KMS-11 (cell line): ENCODE data around the gene GLP2R.
A peak's percentile ranks its signal among the peaks of the same experiment; 100 is the strongest.

Experiments
- H2AFZ ChIP-seq: fragments of 200-600 bp; sonication (generic); 2 replicates; pipeline ENCODE4 v1.6.1; 2016; ENCODE audit warnings: antibody characterized with exemption, mixed run types, low read depth
- H3K27ac ChIP-seq: fragments of 200-600 bp; sonication (generic); 2 replicates; pipeline ENCODE4 v1.6.1; 2016; ENCODE audit warnings: mild to moderate bottlenecking, mixed run types
- H3K27me3 ChIP-seq: fragments of 200-600 bp; sonication (generic); 2 replicates; pipeline ENCODE4 v1.6.1; 2017; ENCODE audit warnings: mild to moderate bottlenecking, low read depth, mixed run types, moderate library complexity; ENCODE audit not compliant: insufficient read depth
- H3K36me3 ChIP-seq: fragments of 200-600 bp; sonication (generic); 2 replicates; pipeline ENCODE4 v1.6.1; 2017; ENCODE audit warnings: mild to moderate bottlenecking, mixed run types; ENCODE audit not compliant: insufficient read depth
- H3K4me1 ChIP-seq: fragments of 200-600 bp; sonication (generic); 2 replicates; pipeline ENCODE4 v1.6.1; 2016; ENCODE audit warnings: mild to moderate bottlenecking, low read depth, mixed run types; ENCODE audit not compliant: poor library complexity, severe bottlenecking
- H3K4me2 ChIP-seq: fragments of 200-600 bp; sonication (generic); 2 replicates; pipeline ENCODE4 v1.7.0; 2016; ENCODE audit warnings: mild to moderate bottlenecking, mixed run types
- H3K4me3 ChIP-seq: fragments of 200-600 bp; sonication (generic); IDR thresholded peaks from 2 replicates; pipeline ENCODE4 v1.6.1; 2017; ENCODE audit warnings: low read depth, low read length, mixed read lengths; ENCODE audit not compliant: insufficient read depth
- H3K79me2 ChIP-seq: fragments of 200-600 bp; sonication (generic); 2 replicates; pipeline ENCODE4 v1.6.1; 2016; ENCODE audit warnings: low read depth, mixed run types; ENCODE audit not compliant: insufficient read depth
- H3K9ac ChIP-seq: fragments of 200-600 bp; sonication (generic); 2 replicates; pipeline ENCODE4 v1.6.1; 2016; ENCODE audit warnings: mild to moderate bottlenecking, mixed run types
- H4K20me1 ChIP-seq: fragments of 200-600 bp; sonication (generic); 2 replicates; pipeline ENCODE4 v1.6.1; 2016; ENCODE audit warnings: mild to moderate bottlenecking, mixed run types; ENCODE audit not compliant: insufficient read depth
- TF ChIP-seq, protein P1 (sequence below): fragments of 200-600 bp; sonication (generic); conservative IDR thresholded peaks from 2 replicates; pipeline ENCODE4 v1.6.1; 2017; ENCODE audit warnings: low read depth, mild to moderate bottlenecking, antibody characterized with exemption, low read length, moderate library complexity, mixed read lengths

The GLP2R gene

DNA sequence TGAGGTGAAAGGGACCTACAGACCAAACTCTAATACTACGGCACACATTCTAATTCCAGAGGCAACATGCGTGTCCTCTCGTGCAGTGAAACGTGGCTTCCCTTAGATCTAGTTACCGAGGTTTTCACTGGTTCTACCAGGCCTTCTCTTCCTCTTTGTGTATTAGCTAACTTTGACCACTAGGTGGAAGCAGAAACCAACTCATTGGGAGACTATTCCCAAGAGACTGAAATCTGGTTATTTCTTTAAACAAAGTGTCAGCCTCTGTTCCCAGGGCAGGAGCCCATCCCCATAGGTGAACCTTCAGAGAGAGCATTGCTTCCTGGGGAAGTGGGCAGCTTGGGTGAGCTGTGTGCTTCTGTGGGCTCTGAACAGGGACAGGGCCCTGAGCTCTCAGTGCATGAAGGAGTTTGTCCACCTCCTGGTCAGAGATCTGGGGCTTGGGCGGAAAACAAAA is 99.0 kb downstream of the GLP2R start:
- H4K20me1 ChIP-seq = no peaks in the 10 kb centered on the region
- H3K27ac ChIP-seq = no peak overlapping the region
- H3K36me3 ChIP-seq = no peaks in the 10 kb centered on the region
- no peaks in the 10 kb centered on the region for H3K4me1 ChIP-seq
- TF ChIP-seq, protein P1, sequence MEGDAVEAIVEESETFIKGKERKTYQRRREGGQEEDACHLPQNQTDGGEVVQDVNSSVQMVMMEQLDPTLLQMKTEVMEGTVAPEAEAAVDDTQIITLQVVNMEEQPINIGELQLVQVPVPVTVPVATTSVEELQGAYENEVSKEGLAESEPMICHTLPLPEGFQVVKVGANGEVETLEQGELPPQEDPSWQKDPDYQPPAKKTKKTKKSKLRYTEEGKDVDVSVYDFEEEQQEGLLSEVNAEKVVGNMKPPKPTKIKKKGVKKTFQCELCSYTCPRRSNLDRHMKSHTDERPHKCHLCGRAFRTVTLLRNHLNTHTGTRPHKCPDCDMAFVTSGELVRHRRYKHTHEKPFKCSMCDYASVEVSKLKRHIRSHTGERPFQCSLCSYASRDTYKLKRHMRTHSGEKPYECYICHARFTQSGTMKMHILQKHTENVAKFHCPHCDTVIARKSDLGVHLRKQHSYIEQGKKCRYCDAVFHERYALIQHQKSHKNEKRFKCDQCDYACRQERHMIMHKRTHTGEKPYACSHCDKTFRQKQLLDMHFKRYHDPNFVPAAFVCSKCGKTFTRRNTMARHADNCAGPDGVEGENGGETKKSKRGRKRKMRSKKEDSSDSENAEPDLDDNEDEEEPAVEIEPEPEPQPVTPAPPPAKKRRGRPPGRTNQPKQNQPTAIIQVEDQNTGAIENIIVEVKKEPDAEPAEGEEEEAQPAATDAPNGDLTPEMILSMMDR = peak; percentile 57
- no peak overlapping the region for H2AFZ ChIP-seq
- H3K4me3 ChIP-seq = no peak overlapping the region
- no peaks in the 10 kb centered on the region for H3K27me3 ChIP-seq
- H3K79me2 ChIP-seq = no peaks in the 10 kb centered on the region
- H3K9ac ChIP-seq = no peak overlapping the region
- H3K4me2 ChIP-seq = no peak overlapping the region

DNA sequence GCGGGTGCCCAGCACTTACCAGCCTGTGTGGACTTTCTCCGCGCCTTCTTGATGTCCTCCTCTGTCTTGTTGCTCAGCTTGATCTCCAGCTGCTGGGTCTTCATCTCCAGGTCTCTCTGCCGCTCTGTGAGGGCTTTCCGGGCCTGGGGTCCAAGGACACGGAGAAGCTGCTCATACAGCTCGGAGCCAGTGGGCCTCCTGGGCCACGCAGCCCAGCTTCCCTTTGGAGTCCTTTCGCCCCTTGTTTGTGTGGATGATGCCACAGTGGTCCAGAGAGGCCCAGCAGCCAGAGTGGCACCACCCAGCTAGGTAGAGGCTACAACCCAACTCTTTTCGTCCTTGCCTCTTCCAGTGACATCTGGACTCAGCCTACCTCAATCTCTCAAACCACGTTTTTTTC is 99.7 kb downstream of the GLP2R start:
- Histone ChIP-seq H3K36me3 (no peaks in the 10 kb centered on the region), H3K4me3 (no peak overlapping the region), H4K20me1 (no peaks in the 10 kb centered on the region), H3K9ac (no peak overlapping the region), H3K27ac (no peak overlapping the region), H3K79me2 (no peaks in the 10 kb centered on the region), H2AFZ (no peak overlapping the region), H3K4me2 (no peak overlapping the region), H3K4me1 (no peaks in the 10 kb centered on the region), H3K27me3 (no peaks in the 10 kb centered on the region)
- TF ChIP-seq, protein P1 = no peak

DNA sequence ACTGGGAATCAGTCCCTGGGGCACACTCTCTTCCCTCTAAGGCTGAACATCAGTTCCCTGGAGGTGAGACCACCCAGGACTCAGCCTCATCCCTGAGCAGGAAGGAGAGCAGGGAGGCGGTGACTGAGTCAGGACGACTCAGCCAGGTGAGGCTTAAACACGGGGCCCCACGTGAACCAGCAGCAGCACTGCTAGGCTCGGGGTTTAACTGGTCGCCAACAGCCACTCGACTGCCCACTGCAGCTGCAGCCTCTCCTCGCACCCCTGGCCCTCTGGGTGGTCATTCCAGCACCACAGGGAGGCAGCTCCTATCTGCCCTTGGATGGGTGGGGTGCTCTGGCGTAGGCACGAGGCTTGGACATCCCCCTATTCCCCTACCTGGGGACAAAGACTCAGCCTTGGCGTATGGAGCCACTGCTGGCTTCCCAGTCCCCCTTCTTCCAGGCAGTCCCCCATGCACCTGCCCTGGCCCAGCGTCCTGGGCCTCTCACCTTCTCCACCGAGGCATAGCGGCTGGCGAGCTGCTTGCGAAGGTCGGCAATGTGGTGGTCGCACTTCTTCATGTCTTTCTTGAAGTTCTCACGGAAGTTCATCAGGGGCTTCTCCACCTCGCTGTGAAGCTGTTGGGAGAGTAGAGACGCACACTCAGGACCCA is 100.6 kb downstream of the GLP2R start:
- Histone ChIP-seq H3K27ac (no peak overlapping the region), H3K9ac (no peak overlapping the region), H3K4me1 (no peaks in the 10 kb centered on the region)

DNA sequence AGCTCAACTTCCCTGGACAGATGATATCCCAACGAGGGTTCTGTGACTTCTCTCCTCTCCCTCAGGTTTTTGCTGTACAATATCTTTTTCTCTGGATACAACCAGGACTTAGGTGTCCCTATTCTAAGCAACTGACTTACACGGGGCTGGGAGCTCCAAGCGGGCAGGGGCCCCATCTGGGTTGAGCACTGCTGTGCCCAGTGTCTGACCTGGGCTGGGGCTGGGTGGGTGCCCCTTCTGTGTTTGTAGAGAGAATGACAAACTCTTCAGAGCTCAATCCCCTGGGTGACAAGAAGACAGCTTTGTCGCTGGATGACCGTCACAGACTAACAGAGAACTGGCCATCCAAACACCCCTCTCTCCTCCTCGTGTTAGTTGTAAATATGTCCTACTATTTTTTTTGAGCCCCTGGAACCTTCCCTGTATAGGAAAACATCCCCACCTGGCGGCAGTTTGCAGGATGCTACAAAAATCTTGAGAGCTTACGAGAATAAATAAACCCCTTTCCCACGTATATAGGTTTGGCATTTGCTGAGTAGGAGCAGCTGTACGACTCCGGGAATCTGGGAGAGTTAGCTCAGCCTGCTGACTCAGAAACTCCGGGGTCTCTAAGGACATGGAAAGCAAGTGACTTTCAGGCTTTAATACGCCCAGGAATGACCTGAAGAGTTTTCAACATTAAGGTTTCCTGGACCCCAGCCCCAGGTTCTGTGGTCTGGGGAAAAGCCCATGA is 103.0 kb downstream of the GLP2R start:
- Histone ChIP-seq H2AFZ (no peak overlapping the region), H3K4me1 (no peaks in the 10 kb centered on the region), H3K9ac (no peak overlapping the region), H3K27ac (no peak overlapping the region), H3K27me3 (no peaks in the 10 kb centered on the region), H3K36me3 (no peaks in the 10 kb centered on the region), H4K20me1 (no peaks in the 10 kb centered on the region), H3K4me2 (no peak overlapping the region), H3K4me3 (no peak overlapping the region), H3K79me2 (no peaks in the 10 kb centered on the region)
- TF ChIP-seq, protein P1 = no peak

More for the DNA sequence above, 100.6 kb downstream of the GLP2R start:
- Histone ChIP-seq H3K4me3 (no peak overlapping the region), H3K79me2 (no peaks in the 10 kb centered on the region), H3K27me3 (no peaks in the 10 kb centered on the region), H3K36me3 (no peaks in the 10 kb centered on the region), H3K4me2 (no peak overlapping the region), H2AFZ (no peak overlapping the region), H4K20me1 (no peaks in the 10 kb centered on the region)
- TF ChIP-seq, protein P1 = no peak
